PC-9 (cell line): ENCODE data around the gene CGGBP1. TPM values are rescaled to one million over a fixed set of nuclear protein-coding genes. Genes with fewer than 3 reads are reported as not detected.

ENCODE experiments used
- BruUV-seq: library from RNA; stranded (reverse); fragments of 400-500 nt; replicated peaks from 2 replicates; lab custom pipeline; 2021; lab: Mats Ljungman, UMichigan
- CTCF ChIA-PET: fragments of 300-600 bp; sonication (Branson Sonifier 250); formaldehyde crosslinking; loops from one replicate; lab custom pipeline; 2022; ENCODE audit warnings: antibody characterized with exemption; lab: Charles Lee
- POLR2A ChIA-PET: fragments of 300-600 bp; sonication (Branson Sonifier 250); formaldehyde crosslinking; loops from one replicate; lab custom pipeline; 2022; ENCODE audit warnings: antibody characterized with exemption; ENCODE audit not compliant: unreplicated experiment; lab: Charles Lee
- DNase-seq, 2 experiments: peaks; one replicate each; pipeline versions ENCODE4 v3.0.0 to v3.0.0-alpha.2; 2015 to 2022; ENCODE audit warnings: mixed read lengths in 1 of 2
- H2AFZ ChIP-seq: fragments of 200-600 bp; sonication (generic); 2 replicates; pipeline ENCODE4 v1.8.1; 2017; ENCODE audit warnings: antibody characterized with exemption
- H3F3A ChIP-seq: fragments of 200-600 bp; sonication (generic); 2 replicates; pipeline ENCODE4 v1.8.1; 2017; ENCODE audit warnings: antibody characterized with exemption, mild to moderate bottlenecking, low read depth; ENCODE audit not compliant: insufficient read depth
- H3K27ac ChIP-seq: fragments of 200-600 bp; sonication (generic); 2 replicates; pipeline ENCODE4 v1.6.1; 2016; ENCODE audit warnings: mixed run types
- H3K27me3 ChIP-seq: fragments of 200-600 bp; sonication (generic); 2 replicates; pipeline ENCODE4 v1.6.1; 2016; ENCODE audit warnings: low read depth, mixed run types; ENCODE audit not compliant: insufficient read depth
- H3K36me3 ChIP-seq: fragments of 200-600 bp; sonication (generic); 2 replicates; pipeline ENCODE4 v1.6.1; 2016; ENCODE audit warnings: low read depth, mixed run types
- H3K4me1 ChIP-seq: fragments of 200-600 bp; sonication (generic); replicated peaks from 2 replicates; pipeline ENCODE4 v1.6.1; 2016; ENCODE audit warnings: mixed run types; ENCODE audit not compliant: insufficient read depth
- H3K4me2 ChIP-seq: fragments of 200-600 bp; sonication (generic); 2 replicates; pipeline ENCODE4 v1.6.1; 2017; ENCODE audit warnings: mixed run types
- H3K4me3 ChIP-seq: fragments of 200-600 bp; sonication (generic); 2 replicates; pipeline ENCODE4 v1.6.1; 2016; ENCODE audit warnings: mixed run types
- H3K79me2 ChIP-seq: fragments of 200-600 bp; sonication (generic); 2 replicates; pipeline ENCODE4 v1.6.1; 2017; ENCODE audit warnings: low read depth, mixed run types
- H3K9me2 ChIP-seq: fragments of 200-600 bp; sonication (generic); 2 replicates; pipeline ENCODE4 v1.8.1; 2017; ENCODE audit warnings: mild to moderate bottlenecking; ENCODE audit not compliant: insufficient read depth
- H3K9me3 ChIP-seq: fragments of 200-600 bp; sonication (generic); 2 replicates; pipeline ENCODE4 v1.8.1; 2016; ENCODE audit warnings: low read depth; ENCODE audit not compliant: insufficient read depth
- H4K20me1 ChIP-seq: fragments of 200-600 bp; sonication (generic); 2 replicates; pipeline ENCODE4 v1.8.1; 2017; ENCODE audit not compliant: insufficient read depth
- CTCF ChIP-seq: fragments of 200-600 bp; sonication (generic); conservative IDR thresholded peaks from 2 replicates; pipeline ENCODE4 v1.6.1; 2017; ENCODE audit warnings: mixed run types, antibody characterized with exemption, mild to moderate bottlenecking, moderate library complexity
- EZH2 ChIP-seq: fragments of 200-600 bp; sonication (generic); IDR thresholded peaks from 2 replicates; pipeline ENCODE4 v1.8.0; 2017; ENCODE audit warnings: antibody characterized with exemption, low read depth
- intact Hi-C: fragments of 100-400 bp; cut with micrococcal nuclease; formaldehyde crosslinking; loops from one replicate; pipeline ENCODE4 v1.10.0; 2022; ENCODE audit not compliant: unreplicated experiment
- total RNA-seq: library from RNA; stranded (reverse); gene quantifications from 2 replicates; pipeline ENCODE4 v1.2.3, GENCODE V29; 2021

CGGBP1 gene
- total RNA-seq, 1 experiment from 2014 or later: 47.5 TPM

- no peak for TF ChIP-seq CTCF
- TF ChIP-seq EZH2: no peak
- ChIA-PET CTCF (no interaction called here), POLR2A (interaction anchor here (0.5 to 0.6 kb wide), 2 partner anchors 12 to 122 kb away, joined by 3 read pairs; no protein-coding TSS in a partner anchor)
- BruUV-seq: TSS peak; percentile 64
- Histone ChIP-seq H3K9me3 (no peaks in the 10 kb centered on the region), H3K27me3 (no peaks in the 10 kb centered on the region), H3K36me3 (peaks cover 13% of the 10 kb centered on the region), H3K27ac (0 out of 2 replicates have a peak overlapping the region, but pooled peaks have one; percentile 4), H4K20me1 (peaks cover 13% of the 10 kb centered on the region; the same call in 1 of the 2 replicates), H3K9me2 (no peaks in the 10 kb centered on the region), H3K79me2 (peaks cover 57% of the 10 kb centered on the region), H3F3A (no peaks in the 10 kb centered on the region), H3K4me1 (peaks cover 30% of the 10 kb centered on the region), H2AFZ (peak overlapping the region; percentile 82), H3K4me3 (peak overlapping the region; percentile 89), H3K4me2 (peak overlapping the region; percentile 90)
- no peak for DNase-seq
- intact Hi-C loops: loop anchor here (2.0 to 5.0 kb wide), 2 partner anchors 55 to 91 kb away; partner anchors contain the start of gene C3orf38
These were observed 1.0 kb downstream of the CGGBP1 start for GRCh38 chr3:88057630-88058305.

- CTCF ChIA-PET: interaction anchor here (0.8 kb wide), 1 partner anchor 66 kb away, joined by 3 read pairs; no protein-coding TSS in a partner anchor
- Histone ChIP-seq H2AFZ (no peak overlapping the region), H3K9me2 (peaks cover under 1% of the 10 kb centered on the region; the same call in 1 of the 2 replicates), H3K4me2 (no peak overlapping the region), H3K79me2 (no peaks in the 10 kb centered on the region), H4K20me1 (no peaks in the 10 kb centered on the region), H3K27ac (no peak overlapping the region), H3F3A (no peaks in the 10 kb centered on the region; the same call in 1 of the 2 replicates), H3K4me3 (no peak overlapping the region), H3K4me1 (no peaks in the 10 kb centered on the region), H3K9me3 (no peaks in the 10 kb centered on the region), H3K36me3 (no peaks in the 10 kb centered on the region), H3K27me3 (no peaks in the 10 kb centered on the region)
- POLR2A ChIA-PET: no interaction called here
- BruUV-seq: no TSS peak
- DNase-seq: no peak
- no peak for TF ChIP-seq EZH2
- intact Hi-C loops: no loop called here
These were observed 12.0 kb downstream of the CGGBP1 start for GRCh38 chr3:88046766-88047165.

DNA sequence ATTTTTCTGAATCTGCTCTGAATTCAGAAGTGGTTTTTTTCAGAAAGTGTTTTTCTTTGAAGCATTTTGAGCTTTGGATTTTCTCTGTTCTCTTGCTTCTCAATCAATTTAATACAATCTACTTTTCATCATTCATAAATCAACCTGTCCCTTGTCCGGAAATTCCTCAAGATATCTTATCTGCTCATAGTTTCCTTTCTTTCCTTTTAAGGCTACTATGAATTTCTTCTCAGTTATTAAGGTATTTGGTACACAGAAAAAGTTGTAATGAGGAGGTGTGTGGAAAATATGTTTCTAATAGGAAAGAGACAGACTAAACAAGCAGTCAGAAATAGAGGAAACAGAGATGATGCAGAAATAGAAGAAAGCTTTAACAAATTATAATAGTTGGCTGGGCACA lies 14.4 kb downstream of the CGGBP1 start:
- H3F3A ChIP-seq: no peaks in the 10 kb centered on the region
- POLR2A ChIA-PET: no interaction called here
- H3K9me3 ChIP-seq: no peaks in the 10 kb centered on the region
- no peak for TF ChIP-seq CTCF
- no peak for TF ChIP-seq EZH2
- H3K27ac ChIP-seq: no peak overlapping the region
- no peaks in the 10 kb centered on the region for H4K20me1 ChIP-seq
- H3K79me2 ChIP-seq: no peaks in the 10 kb centered on the region
- H3K4me2 ChIP-seq: no peak overlapping the region
- H3K27me3 ChIP-seq: no peaks in the 10 kb centered on the region
- no TSS peak for BruUV-seq
- CTCF ChIA-PET: no interaction called here
- H3K4me3 ChIP-seq: no peak overlapping the region
- H3K36me3 ChIP-seq: no peaks in the 10 kb centered on the region
- H3K4me1 ChIP-seq: no peaks in the 10 kb centered on the region
- intact Hi-C loops: no loop called here
- DNase-seq: no peak
- no peaks in the 10 kb centered on the region for H3K9me2 ChIP-seq
- H2AFZ ChIP-seq: no peak overlapping the region
